GM12801 (cell line): ENCODE measurements around the gene RND3.

Source experiments
- CTCF ChIP-seq: IDR thresholded peaks from one replicate; pipeline ENCODE4 v1.5.1; 2011; ENCODE audit warnings: control low read depth; ENCODE audit not compliant: insufficient read length; ENCODE audit errors: extremely low read depth

Gene RND3

GRCh38 chr2:150465703-150466569 lies 21.5 kb downstream of the RND3 start:
- no peak for TF ChIP-seq CTCF

- TF ChIP-seq CTCF: no peak
Measured at GRCh38 chr2:150464986-150465385, 22.5 kb downstream of the RND3 start.

GRCh38 chr2:150464270-150464669 lies 23.2 kb downstream of the RND3 start:
- TF ChIP-seq CTCF: no peak

GRCh38 chr2:150462770-150463169 lies 24.7 kb downstream of the RND3 start:
- TF ChIP-seq CTCF: no peak

GRCh38 chr2:150459281-150459680 lies 28.2 kb downstream of the RND3 start:
- no peak for TF ChIP-seq CTCF

GRCh38 chr2:150450765-150451164 lies 36.7 kb downstream of the RND3 start:
- no peak for TF ChIP-seq CTCF

- no peak for TF ChIP-seq CTCF
Measured at GRCh38 chr2:150449856-150450255, 37.6 kb downstream of the RND3 start.
